Suprapubic skin (tissue), 4 donors: ENCODE results near the gene CHDH. TPM values are rescaled to one million over a fixed set of nuclear protein-coding genes. Genes with fewer than 3 reads are reported as not detected.

Experiments
- DNase-seq, 2 donors: peaks; one replicate each; pipeline ENCODE4 v3.0.0-alpha.2; 2019; ENCODE audit warnings: low spot score in 2 of 2
- H3K27ac ChIP-seq: fragments of 200-600 bp; sonication (generic); one replicate; pipeline ENCODE4 v1.5.1; 2019
- H3K27me3 ChIP-seq: fragments of 200-600 bp; sonication (generic); one replicate; pipeline ENCODE4 v1.5.1; 2019
- H3K36me3 ChIP-seq: fragments of 200-600 bp; sonication (generic); one replicate; pipeline ENCODE4 v1.5.1; 2019
- H3K4me1 ChIP-seq: fragments of 200-600 bp; sonication (generic); one replicate; pipeline ENCODE4 v1.5.1; 2019
- H3K4me3 ChIP-seq: fragments of 200-600 bp; sonication (generic); one replicate; pipeline ENCODE4 v1.5.1; 2019; ENCODE audit warnings: mild to moderate bottlenecking
- H3K9me3 ChIP-seq: fragments of 200-600 bp; sonication (generic); one replicate; pipeline ENCODE4 v1.5.1; 2019
- CTCF ChIP-seq, 2 donors: fragments of 200-600 bp in 1 of 2; fragments of 450-650 bp in 1 of 2; sonication (generic) in 1 of 2; IDR thresholded peaks; one replicate each; pipeline ENCODE4 v1.5.1; 2016 to 2019; ENCODE audit warnings: antibody characterized with exemption in 2 of 2, mild to moderate bottlenecking in 1 of 2, moderate library complexity in 1 of 2
- EP300 ChIP-seq: sonication (generic); formaldehyde crosslinking; IDR thresholded peaks from one replicate; pipeline ENCODE4 v1.6.1; 2017; ENCODE audit warnings: antibody characterized with exemption
- POLR2A ChIP-seq, 2 donors: fragments of 450-650 bp; IDR thresholded peaks; one replicate each; pipeline ENCODE4 v1.6.1; 2017; ENCODE audit warnings: antibody characterized with exemption in 2 of 2, mild to moderate bottlenecking in 2 of 2, moderate library complexity in 2 of 2
- POLR2AphosphoS5 ChIP-seq, 3 donors: sonication (generic); formaldehyde crosslinking; IDR thresholded peaks; one replicate each; pipeline ENCODE4 v1.6.1; 2017; ENCODE audit warnings: antibody characterized with exemption in 3 of 3
- WGBS: methylation state at CpG from one replicate; pipeline ENCODE4 v1.1.5; 2018; 5-methylcytosine and 5-hydroxymethylcytosine counted together
- total RNA-seq, 4 donors: library from RNA; depleted of rRNA; stranded (reverse); fragments of >200 nt; gene quantifications; one replicate each; pipeline ENCODE4 v1.1.0, GENCODE V29; 2016

The CHDH gene
- total RNA-seq, 4 donors from 2014 or later = 6.0 to 26.4 (median 9.3) TPM

GRCh38 chr3:53773021-53773436 is 73.2 kb downstream of the CHDH start:
- Histone ChIP-seq H3K4me1 (peaks cover 20% of the 10 kb centered on the region), H3K36me3 (no peaks in the 10 kb centered on the region), H3K4me3 (no peak overlapping the region), H3K9me3 (no peaks in the 10 kb centered on the region), H3K27me3 (no peaks in the 10 kb centered on the region), H3K27ac (no peak overlapping the region)
- WGBS = 50% methylated on average over 5 of the region's 5 CpGs
- DNase-seq = no peak
- TF ChIP-seq EP300 = no peak
- no peak for TF ChIP-seq CTCF (IDR thresholded peaks at IDR 0.05)
- no peak for TF ChIP-seq POLR2AphosphoS5 (IDR thresholded peaks at IDR 0.05)
- TF ChIP-seq POLR2A (IDR thresholded peaks at IDR 0.05) = no peak

- H3K27ac ChIP-seq = no peak overlapping the region
- WGBS = 76% methylated on average over 14 of the region's 14 CpGs
- no peaks in the 10 kb centered on the region for H3K27me3 ChIP-seq
Observed at GRCh38 chr3:53772562-53772961, 73.7 kb downstream of the CHDH start.

GRCh38 chr3:53768478-53769459 is 77.5 kb downstream of the CHDH start:
- H3K27me3 ChIP-seq = no peaks in the 10 kb centered on the region
- H3K4me3 ChIP-seq = no peak overlapping the region
- 69% methylated on average over 6 of the region's 12 CpGs for WGBS
- no peak overlapping the region for H3K27ac ChIP-seq
- H3K36me3 ChIP-seq = no peaks in the 10 kb centered on the region
- no peak for DNase-seq
- peaks cover 12% of the 10 kb centered on the region for H3K4me1 ChIP-seq
- no peaks in the 10 kb centered on the region for H3K9me3 ChIP-seq
- TF ChIP-seq POLR2A (IDR thresholded peaks at IDR 0.05) = no peak

More at GRCh38 chr3:53772562-53772961, 73.7 kb downstream of the CHDH start:
- TF ChIP-seq CTCF (IDR thresholded peaks at IDR 0.05) = no peak
- TF ChIP-seq POLR2AphosphoS5 (IDR thresholded peaks at IDR 0.05) = no peak
- no peak for TF ChIP-seq EP300
- no peak for TF ChIP-seq POLR2A (IDR thresholded peaks at IDR 0.05)
- DNase-seq = no peak
- Histone ChIP-seq H3K9me3 (no peaks in the 10 kb centered on the region), H3K36me3 (no peaks in the 10 kb centered on the region), H3K4me3 (no peak overlapping the region), H3K4me1 (peaks cover 20% of the 10 kb centered on the region)

- TF ChIP-seq POLR2A (IDR thresholded peaks at IDR 0.05) (no peak), EP300 (no peak), POLR2AphosphoS5 (IDR thresholded peaks at IDR 0.05) (no peak), CTCF (IDR thresholded peaks at IDR 0.05) (no peak)
- Histone ChIP-seq H3K36me3 (no peaks in the 10 kb centered on the region), H3K4me1 (no peaks in the 10 kb centered on the region), H3K4me3 (no peak overlapping the region), H3K27me3 (no peaks in the 10 kb centered on the region), H3K9me3 (no peaks in the 10 kb centered on the region), H3K27ac (no peak overlapping the region)
- 92% methylated on average over 7 of the region's 7 CpGs for WGBS
- no peak for DNase-seq
Observed at GRCh38 chr3:53766706-53767105, 79.5 kb downstream of the CHDH start.

- H3K4me1 ChIP-seq = no peaks in the 10 kb centered on the region
- 86% methylated on average over 5 of the region's 5 CpGs for WGBS
- no peaks in the 10 kb centered on the region for H3K9me3 ChIP-seq
- H3K27me3 ChIP-seq = no peaks in the 10 kb centered on the region
- no peak for TF ChIP-seq EP300
- no peak for TF ChIP-seq CTCF (IDR thresholded peaks at IDR 0.05)
- no peak for TF ChIP-seq POLR2A (IDR thresholded peaks at IDR 0.05)
- no peak for TF ChIP-seq POLR2AphosphoS5 (IDR thresholded peaks at IDR 0.05)
- H3K36me3 ChIP-seq = no peaks in the 10 kb centered on the region
- no peak overlapping the region for H3K27ac ChIP-seq
- no peak overlapping the region for H3K4me3 ChIP-seq
- DNase-seq = no peak
Observed at GRCh38 chr3:53765753-53766152, 80.5 kb downstream of the CHDH start.
